ENCODE data around the gene LCN15. TPM values are rescaled to one million over a fixed set of nuclear protein-coding genes. Genes with fewer than 3 reads are reported as not detected.
A peak's percentile ranks its signal among the peaks of the same experiment; 100 is the strongest.

The LCN15 gene
- total and polyA plus RNA-seq, 8 donors: 0.06 to 0.18 (median 0.07) TPM; not detected in 3

DNA sequence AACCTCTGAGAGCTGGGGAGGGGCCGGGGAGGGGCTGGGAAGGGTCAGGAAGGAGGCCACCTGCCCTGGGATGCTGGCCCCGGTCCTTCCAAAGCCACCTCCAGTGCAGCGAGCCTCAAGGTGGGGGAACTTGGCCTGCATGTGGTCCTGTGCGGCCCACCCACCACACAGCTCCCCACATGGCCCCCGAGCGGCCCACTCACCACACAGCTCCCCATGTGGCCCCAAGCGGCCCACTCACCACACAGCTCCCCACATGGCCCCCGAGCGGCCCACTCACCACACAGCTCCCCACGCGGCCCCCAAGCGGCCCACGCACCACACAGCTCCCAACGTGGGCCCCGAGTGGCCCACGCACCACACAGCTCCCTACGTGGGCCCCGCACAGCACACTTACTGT is 19.5 kb downstream of the LCN15 start:
- no peak overlapping the region for H3K4me3 ChIP-seq
- peaks cover 16 to 46% of the 10 kb centered on the region in 2 donors for H3K27me3 ChIP-seq
- TF ChIP-seq, protein P1, sequence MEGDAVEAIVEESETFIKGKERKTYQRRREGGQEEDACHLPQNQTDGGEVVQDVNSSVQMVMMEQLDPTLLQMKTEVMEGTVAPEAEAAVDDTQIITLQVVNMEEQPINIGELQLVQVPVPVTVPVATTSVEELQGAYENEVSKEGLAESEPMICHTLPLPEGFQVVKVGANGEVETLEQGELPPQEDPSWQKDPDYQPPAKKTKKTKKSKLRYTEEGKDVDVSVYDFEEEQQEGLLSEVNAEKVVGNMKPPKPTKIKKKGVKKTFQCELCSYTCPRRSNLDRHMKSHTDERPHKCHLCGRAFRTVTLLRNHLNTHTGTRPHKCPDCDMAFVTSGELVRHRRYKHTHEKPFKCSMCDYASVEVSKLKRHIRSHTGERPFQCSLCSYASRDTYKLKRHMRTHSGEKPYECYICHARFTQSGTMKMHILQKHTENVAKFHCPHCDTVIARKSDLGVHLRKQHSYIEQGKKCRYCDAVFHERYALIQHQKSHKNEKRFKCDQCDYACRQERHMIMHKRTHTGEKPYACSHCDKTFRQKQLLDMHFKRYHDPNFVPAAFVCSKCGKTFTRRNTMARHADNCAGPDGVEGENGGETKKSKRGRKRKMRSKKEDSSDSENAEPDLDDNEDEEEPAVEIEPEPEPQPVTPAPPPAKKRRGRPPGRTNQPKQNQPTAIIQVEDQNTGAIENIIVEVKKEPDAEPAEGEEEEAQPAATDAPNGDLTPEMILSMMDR (IDR thresholded peaks at IDR 0.05): no peak
- H3K36me3 ChIP-seq: no peaks in the 10 kb centered on the region
- H3K27ac ChIP-seq: no peak overlapping the region
- ATAC-seq: no peak
- no peaks in the 10 kb centered on the region for H3K9me3 ChIP-seq
- H3K4me1 ChIP-seq: peaks cover 15 to 28% of the 10 kb centered on the region in 2 donors
- intact Hi-C loops (cut with DNase I): no loop called here
- peak in 1 of 4 donors; percentile 49 for DNase-seq

- peak in 1 of 4 donors; percentile 61 for DNase-seq
- ATAC-seq: no peak
- Histone ChIP-seq H3K27ac (no peak overlapping the region), H3K4me1 (peaks cover 15 to 23% of the 10 kb centered on the region in 2 donors), H3K27me3 (peaks cover 16 to 53% of the 10 kb centered on the region in 2 donors), H3K36me3 (no peaks in the 10 kb centered on the region), H3K9me3 (no peaks in the 10 kb centered on the region), H3K4me3 (no peak overlapping the region)
- intact Hi-C loops (cut with DNase I): no loop called here
- TF ChIP-seq, protein P1 (IDR thresholded peaks at IDR 0.05): no peak
Measured at GRCh38 chr9:136743639-136744211, 20.6 kb downstream of the LCN15 start.

DNA sequence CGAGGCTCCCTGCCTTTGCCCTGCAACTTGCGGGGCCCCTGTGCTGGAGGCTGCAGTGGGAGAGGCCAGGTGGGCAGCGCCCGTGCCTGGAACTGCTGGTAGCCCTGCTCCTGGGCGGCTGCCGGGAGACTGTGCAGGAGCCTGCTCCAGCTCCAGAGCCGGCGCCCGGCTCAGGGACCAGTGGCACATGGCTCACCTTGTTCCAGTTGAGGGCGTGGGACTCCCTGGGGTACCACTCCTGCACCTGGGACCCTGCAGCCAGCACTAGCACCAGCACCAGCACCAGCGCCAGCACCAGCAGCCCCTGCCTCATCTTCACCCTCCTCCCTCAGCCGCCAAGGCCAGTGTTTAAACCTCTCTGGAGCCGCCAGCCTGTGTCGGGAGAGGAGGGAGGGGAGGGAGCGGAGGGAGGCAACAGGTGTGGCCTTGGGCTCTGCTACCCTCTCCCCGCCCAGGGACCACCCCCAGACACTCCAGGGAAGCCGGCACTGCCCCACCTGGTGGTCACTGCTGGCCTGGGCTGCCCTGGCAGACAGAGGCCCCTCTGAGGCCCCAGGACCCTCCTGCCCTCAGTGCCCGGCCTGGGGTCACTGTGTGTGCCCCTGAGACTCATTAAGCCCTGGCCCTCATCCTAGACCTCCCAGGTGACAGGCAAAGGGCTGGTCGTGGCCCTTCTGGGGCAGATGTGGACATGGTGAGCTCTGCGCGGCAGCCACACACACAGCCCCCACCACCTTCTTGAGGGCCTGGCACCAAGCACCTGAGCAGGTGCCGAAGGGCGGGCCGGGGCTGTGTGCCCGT is 21.5 kb downstream of the LCN15 start, which contains the start of gene LCN10:
TSS of gene LCN10 (minus strand) at position 350 of the 801 bp plus-strand sequence. CDS start at position 313, 37 bp downstream.
- H3K27ac ChIP-seq: no peak within 1 kb of the TSS
- TF ChIP-seq, protein P1 (IDR thresholded peaks at IDR 0.05): no peak
- intact Hi-C loops (cut with DNase I): no loop called here
- H3K27me3 ChIP-seq: peaks cover 16 to 53% of the 10 kb centered on the region in 2 donors
- DNase-seq (peak in 1 of 4 donors; percentile 75), ATAC-seq (peak; percentile 10)
- H3K36me3 ChIP-seq: no peaks in the 10 kb centered on the region
- no peaks in the 10 kb centered on the region for H3K9me3 ChIP-seq
- no peak within 1 kb of the TSS for H3K4me3 ChIP-seq
- H3K4me1 ChIP-seq: peaks cover 15 to 20% of the 10 kb centered on the region in 2 donors

DNA sequence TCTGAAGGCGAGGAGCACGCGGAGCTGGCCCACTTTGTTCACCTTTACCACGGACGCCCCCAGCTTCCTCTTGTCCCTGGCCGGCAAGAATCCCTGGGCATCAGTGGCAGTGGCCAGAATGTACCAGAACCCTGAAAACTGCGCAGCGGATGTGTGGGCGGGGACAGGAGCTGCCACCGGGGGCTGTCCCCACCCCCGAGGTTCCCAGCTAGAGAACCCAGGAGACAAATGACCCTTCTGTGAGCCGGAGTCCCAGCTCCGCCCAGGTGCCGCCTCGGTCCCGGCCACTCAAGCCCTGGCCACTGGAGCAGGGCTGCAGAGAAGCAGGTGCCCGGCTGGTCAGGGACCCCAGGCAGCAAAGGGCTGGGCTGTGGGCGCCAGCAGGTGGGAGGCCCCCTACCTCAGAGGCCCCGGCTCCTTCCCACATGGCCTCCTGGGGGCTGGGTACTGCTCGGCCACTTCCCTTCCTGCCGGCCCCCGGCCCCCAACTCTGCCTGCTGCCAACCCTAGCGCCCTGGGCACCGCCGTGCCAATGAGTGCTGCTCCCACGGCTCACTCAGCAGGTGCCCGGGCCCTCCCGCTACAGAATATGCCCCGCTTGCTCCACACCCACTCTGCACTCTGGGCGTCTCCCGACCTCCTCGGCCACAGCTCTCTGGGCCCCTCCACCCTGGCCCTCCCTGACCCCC is 22.3 kb downstream of the LCN15 start:
- peaks cover 15 to 20% of the 10 kb centered on the region in 2 donors for H3K4me1 ChIP-seq
- no peaks in the 10 kb centered on the region for H3K9me3 ChIP-seq
- TF ChIP-seq, protein P1 (IDR thresholded peaks at IDR 0.05): no peak
- ATAC-seq (peak; percentile 52), DNase-seq (peak in 1 of 4 donors; percentile 80)
- peaks cover 16 to 53% of the 10 kb centered on the region in 2 donors for H3K27me3 ChIP-seq
- no peak overlapping the region for H3K27ac ChIP-seq
- no peaks in the 10 kb centered on the region for H3K36me3 ChIP-seq
- no peak overlapping the region for H3K4me3 ChIP-seq
- intact Hi-C loops (cut with DNase I): no loop called here

Data from left lung (tissue), 10 donors.